SU-DHL-6 (cell line): Measurements from ENCODE around the gene ADARB2.

Experiments
- EZH2phosphoT487 ChIP-seq: fragments of 200-600 bp; sonication (generic), shearing (Covaris generic); conservative IDR thresholded peaks from 2 replicates; pipeline ENCODE4 v1.6.1; 2018; ENCODE audit warnings: mild to moderate bottlenecking, antibody characterized with exemption, low read length, moderate library complexity, mixed read lengths
- TF ChIP-seq, protein P1 (sequence below): fragments of 200-600 bp; sonication (generic); IDR thresholded peaks from one replicate; pipeline ENCODE4 v1.5.1; 2017; ENCODE audit warnings: antibody characterized with exemption, mild to moderate bottlenecking, low read length, moderate library complexity; ENCODE audit not compliant: insufficient read depth, poor library complexity, severe bottlenecking

DNA sequence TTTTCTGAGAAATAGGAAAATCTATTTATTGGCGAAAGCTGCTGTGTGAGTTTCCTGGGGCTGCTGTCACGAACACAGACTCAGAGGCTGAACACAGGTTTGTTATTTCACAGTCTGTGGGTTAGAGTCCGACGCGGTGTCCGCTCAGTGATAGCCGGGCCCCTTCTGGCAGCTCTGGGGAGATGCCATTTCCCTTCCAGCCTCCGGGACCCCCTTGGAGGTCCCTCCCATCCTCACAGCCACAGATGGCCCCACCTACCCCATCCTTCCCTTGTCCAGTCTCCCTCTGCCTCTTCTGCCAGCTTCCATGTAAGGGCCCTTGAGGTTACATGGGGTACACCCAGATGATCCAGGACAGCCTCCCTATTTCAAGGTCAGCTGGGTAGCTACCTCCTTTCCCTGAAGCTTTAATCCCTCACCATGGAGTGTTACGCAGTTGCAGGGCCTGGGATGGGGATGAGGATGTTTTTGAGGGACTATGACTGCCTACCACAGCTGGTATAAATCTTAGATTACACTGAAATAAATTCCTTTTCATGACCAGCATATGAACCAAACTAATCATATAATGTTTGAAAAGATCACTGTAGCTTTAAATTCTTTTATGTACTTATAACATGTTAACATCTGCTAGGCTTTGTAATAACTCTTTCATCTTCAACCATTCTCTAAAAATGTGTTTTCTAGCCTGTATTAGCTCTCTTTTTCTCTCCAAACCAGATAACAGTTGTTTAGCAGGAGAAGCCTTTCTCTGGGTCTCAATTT lies 582.6 kb downstream of the ADARB2 start:
- TF ChIP-seq, protein P1, sequence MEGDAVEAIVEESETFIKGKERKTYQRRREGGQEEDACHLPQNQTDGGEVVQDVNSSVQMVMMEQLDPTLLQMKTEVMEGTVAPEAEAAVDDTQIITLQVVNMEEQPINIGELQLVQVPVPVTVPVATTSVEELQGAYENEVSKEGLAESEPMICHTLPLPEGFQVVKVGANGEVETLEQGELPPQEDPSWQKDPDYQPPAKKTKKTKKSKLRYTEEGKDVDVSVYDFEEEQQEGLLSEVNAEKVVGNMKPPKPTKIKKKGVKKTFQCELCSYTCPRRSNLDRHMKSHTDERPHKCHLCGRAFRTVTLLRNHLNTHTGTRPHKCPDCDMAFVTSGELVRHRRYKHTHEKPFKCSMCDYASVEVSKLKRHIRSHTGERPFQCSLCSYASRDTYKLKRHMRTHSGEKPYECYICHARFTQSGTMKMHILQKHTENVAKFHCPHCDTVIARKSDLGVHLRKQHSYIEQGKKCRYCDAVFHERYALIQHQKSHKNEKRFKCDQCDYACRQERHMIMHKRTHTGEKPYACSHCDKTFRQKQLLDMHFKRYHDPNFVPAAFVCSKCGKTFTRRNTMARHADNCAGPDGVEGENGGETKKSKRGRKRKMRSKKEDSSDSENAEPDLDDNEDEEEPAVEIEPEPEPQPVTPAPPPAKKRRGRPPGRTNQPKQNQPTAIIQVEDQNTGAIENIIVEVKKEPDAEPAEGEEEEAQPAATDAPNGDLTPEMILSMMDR: no peak
- TF ChIP-seq EZH2phosphoT487: no peak
